ENCODE results near the gene PACC1.

DNA sequence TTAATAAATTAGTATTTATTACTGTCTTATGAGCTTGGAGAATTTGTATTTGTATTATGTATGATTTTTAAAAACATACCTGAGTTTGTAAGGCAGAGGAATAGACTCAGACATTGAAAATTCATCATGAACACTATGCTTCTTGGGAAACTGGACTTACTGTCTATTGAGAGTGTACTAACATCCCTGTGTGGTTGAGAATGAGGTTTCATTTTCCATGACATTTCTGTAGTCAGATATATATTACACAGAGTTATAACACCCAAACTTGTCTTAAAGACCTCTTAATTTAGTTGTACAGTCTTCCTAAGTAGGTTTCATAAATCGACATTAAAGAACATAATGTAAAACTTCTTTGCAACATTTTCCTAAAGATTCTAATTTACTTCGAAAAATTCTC lies 99.5 kb downstream of the PACC1 start:
- TF ChIP-seq, protein P1, sequence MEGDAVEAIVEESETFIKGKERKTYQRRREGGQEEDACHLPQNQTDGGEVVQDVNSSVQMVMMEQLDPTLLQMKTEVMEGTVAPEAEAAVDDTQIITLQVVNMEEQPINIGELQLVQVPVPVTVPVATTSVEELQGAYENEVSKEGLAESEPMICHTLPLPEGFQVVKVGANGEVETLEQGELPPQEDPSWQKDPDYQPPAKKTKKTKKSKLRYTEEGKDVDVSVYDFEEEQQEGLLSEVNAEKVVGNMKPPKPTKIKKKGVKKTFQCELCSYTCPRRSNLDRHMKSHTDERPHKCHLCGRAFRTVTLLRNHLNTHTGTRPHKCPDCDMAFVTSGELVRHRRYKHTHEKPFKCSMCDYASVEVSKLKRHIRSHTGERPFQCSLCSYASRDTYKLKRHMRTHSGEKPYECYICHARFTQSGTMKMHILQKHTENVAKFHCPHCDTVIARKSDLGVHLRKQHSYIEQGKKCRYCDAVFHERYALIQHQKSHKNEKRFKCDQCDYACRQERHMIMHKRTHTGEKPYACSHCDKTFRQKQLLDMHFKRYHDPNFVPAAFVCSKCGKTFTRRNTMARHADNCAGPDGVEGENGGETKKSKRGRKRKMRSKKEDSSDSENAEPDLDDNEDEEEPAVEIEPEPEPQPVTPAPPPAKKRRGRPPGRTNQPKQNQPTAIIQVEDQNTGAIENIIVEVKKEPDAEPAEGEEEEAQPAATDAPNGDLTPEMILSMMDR (IDR thresholded peaks at IDR 0.05) = no peak
- TF ChIP-seq POLR2AphosphoS5 (IDR thresholded peaks at IDR 0.05) (no peak), POLR2A (IDR thresholded peaks at IDR 0.05) (no peak)

Data from breast epithelium (tissue), 3 donors.